HG03095 (cell line): Measurements from ENCODE around the gene TRDMT1.

ENCODE experiments used
- ATAC-seq: cut with Tn5 transposase; IDR thresholded peaks from one replicate; pipeline ENCODE4 v1.9.1; 2021; ENCODE audit warnings: moderate library complexity; ENCODE audit not compliant: unreplicated experiment

The TRDMT1 gene

GRCh38 chr10:17212802-17213221, 11.3 kb upstream of the TRDMT1 start:
- no peak for ATAC-seq

GRCh38 chr10:17210361-17210760, 8.9 kb upstream of the TRDMT1 start:
- no peak for ATAC-seq

GRCh38 chr10:17209881-17210280, 8.4 kb upstream of the TRDMT1 start:
- ATAC-seq: no peak

GRCh38 chr10:17209302-17209701, 7.8 kb upstream of the TRDMT1 start:
- no peak for ATAC-seq

- no peak for ATAC-seq
These were observed 7.0 kb upstream of the TRDMT1 start for GRCh38 chr10:17208476-17208875.

GRCh38 chr10:17206210-17206709, 4.8 kb upstream of the TRDMT1 start:
- ATAC-seq: peak; percentile 44

- no peak for ATAC-seq
These were observed 1.9 kb upstream of the TRDMT1 start for GRCh38 chr10:17203416-17203815.

GRCh38 chr10:17202999-17203398, 1.5 kb upstream of the TRDMT1 start:
- ATAC-seq: no peak

GRCh38 chr10:17202506-17202905, 1.0 kb upstream of the TRDMT1 start:
- ATAC-seq: no peak

GRCh38 chr10:17201794-17202116, 283 bp upstream of the TRDMT1 start:
- no peak for ATAC-seq

- no peak for ATAC-seq
These were observed 1.2 kb downstream of the TRDMT1 start for GRCh38 chr10:17200001-17200911.

GRCh38 chr10:17199351-17199804, 2.1 kb downstream of the TRDMT1 start:
- no peak for ATAC-seq

- no peak for ATAC-seq
These were observed 4.9 kb downstream of the TRDMT1 start for GRCh38 chr10:17196573-17196972.

GRCh38 chr10:17196045-17196444, 5.4 kb downstream of the TRDMT1 start:
- no peak for ATAC-seq

GRCh38 chr10:17195083-17195482, 6.4 kb downstream of the TRDMT1 start:
- ATAC-seq: no peak

GRCh38 chr10:17190602-17191001, 10.9 kb downstream of the TRDMT1 start:
- no peak for ATAC-seq

GRCh38 chr10:17188644-17189172, 12.8 kb downstream of the TRDMT1 start:
- no peak for ATAC-seq

- no peak for ATAC-seq
These were observed 15.6 kb downstream of the TRDMT1 start for GRCh38 chr10:17185873-17186272.

GRCh38 chr10:17183110-17183509, 18.4 kb downstream of the TRDMT1 start:
- ATAC-seq: no peak

- no peak for ATAC-seq
These were observed 19.7 kb downstream of the TRDMT1 start for GRCh38 chr10:17181751-17182150.

GRCh38 chr10:17181110-17181509, 20.4 kb downstream of the TRDMT1 start:
- no peak for ATAC-seq

- no peak for ATAC-seq
These were observed 22.5 kb downstream of the TRDMT1 start for GRCh38 chr10:17179002-17179401.
